Measurements from ENCODE around the gene C1orf87. TPM values are rescaled to one million over a fixed set of nuclear protein-coding genes. Genes with fewer than 3 reads are reported as not detected.

C1orf87 gene
- total RNA-seq, 1 experiment from 2014 or later, result not detected

- no peaks in the 10 kb centered on the region for H3K9me3 ChIP-seq
- Mint-ChIP-seq H3K27me3 (ENCODE audit: insufficient read depth, unreplicated experiment) (peaks cover 9% of the 10 kb centered on the region), H3K4me3 (ENCODE audit: unreplicated experiment) (no peak overlapping the region), H3K27ac (ENCODE audit: unreplicated experiment) (no peak overlapping the region), H3K9me3 (ENCODE audit: unreplicated experiment) (no peaks in the 10 kb centered on the region), H3K36me3 (ENCODE audit: insufficient read depth, unreplicated experiment) (no peaks in the 10 kb centered on the region), H3K4me1 (ENCODE audit: low read depth, unreplicated experiment) (no peaks in the 10 kb centered on the region)
- no peak overlapping the region for H3K4me3 ChIP-seq (ENCODE audit: low read depth, low read length)
- DNase-seq, result no peak
- H3K36me3 ChIP-seq (ENCODE audit: control insufficient read depth, insufficient read depth, low read length), result no peaks in the 10 kb centered on the region
- ChIA-PET POLR2A (no interaction called here), CTCF (no interaction called here)
- BruUV-seq (replicated peaks), result no TSS peak
- no peaks in the 10 kb centered on the region for H3K27me3 ChIP-seq (replicated peaks; ENCODE audit: control insufficient read depth, insufficient read depth, low read length)
- TF ChIP-seq CTCF (IDR thresholded peaks at IDR 0.05; ENCODE audit: insufficient read depth in 1 of 2, low read depth in 1 of 2, low read length in 1 of 2, severe bottlenecking in 1 of 2, unreplicated experiment in 1 of 2), result no peak
- intact Hi-C loops (cut with micrococcal nuclease; ENCODE audit: unreplicated experiment), result no loop called here
- no peaks in the 10 kb centered on the region for H3K4me1 ChIP-seq
Measured at GRCh38 chr1:60113596-60113995, 40.0 kb upstream of the C1orf87 start.

GRCh38 chr1:60113028-60113427 is 39.5 kb upstream of the C1orf87 start:
- Mint-ChIP-seq H3K4me3 (ENCODE audit: unreplicated experiment) (no peak overlapping the region), H3K4me1 (ENCODE audit: low read depth, unreplicated experiment) (no peaks in the 10 kb centered on the region), H3K36me3 (ENCODE audit: insufficient read depth, unreplicated experiment) (no peaks in the 10 kb centered on the region), H3K9me3 (ENCODE audit: unreplicated experiment) (no peaks in the 10 kb centered on the region), H3K27me3 (ENCODE audit: insufficient read depth, unreplicated experiment) (peaks cover 9% of the 10 kb centered on the region), H3K27ac (ENCODE audit: unreplicated experiment) (no peak overlapping the region)
- intact Hi-C loops (cut with micrococcal nuclease; ENCODE audit: unreplicated experiment), result no loop called here
- H3K36me3 ChIP-seq (ENCODE audit: control insufficient read depth, insufficient read depth, low read length), result no peaks in the 10 kb centered on the region
- H3K4me1 ChIP-seq, result no peaks in the 10 kb centered on the region
- no peaks in the 10 kb centered on the region for H3K27me3 ChIP-seq (replicated peaks; ENCODE audit: control insufficient read depth, insufficient read depth, low read length)
- H3K4me3 ChIP-seq (ENCODE audit: low read depth, low read length), result no peak overlapping the region
- H3K9me3 ChIP-seq, result no peaks in the 10 kb centered on the region
- no TSS peak for BruUV-seq (replicated peaks)
- ChIA-PET POLR2A (no interaction called here), CTCF (no interaction called here)
- peak in 1 of 2 experiments; percentile 1 for DNase-seq
- TF ChIP-seq CTCF (IDR thresholded peaks at IDR 0.05; ENCODE audit: insufficient read depth in 1 of 2, low read depth in 1 of 2, low read length in 1 of 2, severe bottlenecking in 1 of 2, unreplicated experiment in 1 of 2), result no peak

DNA sequence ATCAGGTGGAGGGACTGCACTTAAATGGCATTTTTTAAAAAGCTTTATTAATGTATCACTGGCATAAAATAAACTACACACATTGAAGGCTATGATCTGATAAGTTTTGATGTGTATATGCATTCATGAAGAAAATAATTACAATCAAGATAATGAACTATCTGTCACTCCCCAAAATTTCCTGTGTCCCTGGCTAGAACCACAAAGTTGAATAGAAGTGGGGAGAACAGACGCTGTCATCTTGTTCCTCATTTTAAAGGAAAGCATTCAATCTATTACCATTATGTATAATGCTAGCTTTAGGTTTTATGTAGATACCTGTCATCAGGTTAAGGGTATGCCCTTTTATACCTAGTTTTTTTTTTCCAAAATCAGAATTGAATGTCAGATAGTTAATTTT is 38.1 kb upstream of the C1orf87 start:
- H3K9me3 ChIP-seq, result no peaks in the 10 kb centered on the region
- CTCF ChIA-PET, result no interaction called here
- Mint-ChIP-seq H3K9me3 (ENCODE audit: unreplicated experiment) (no peaks in the 10 kb centered on the region), H3K4me3 (ENCODE audit: unreplicated experiment) (no peak overlapping the region), H3K27ac (ENCODE audit: unreplicated experiment) (no peak overlapping the region), H3K27me3 (ENCODE audit: insufficient read depth, unreplicated experiment) (peaks cover 9% of the 10 kb centered on the region), H3K4me1 (ENCODE audit: low read depth, unreplicated experiment) (no peaks in the 10 kb centered on the region), H3K36me3 (ENCODE audit: insufficient read depth, unreplicated experiment) (no peaks in the 10 kb centered on the region)
- no peak overlapping the region for H3K4me3 ChIP-seq (ENCODE audit: low read depth, low read length)
- H3K4me1 ChIP-seq, result no peaks in the 10 kb centered on the region
- no peaks in the 10 kb centered on the region for H3K27me3 ChIP-seq (replicated peaks; ENCODE audit: control insufficient read depth, insufficient read depth, low read length)
- BruUV-seq (replicated peaks), result no TSS peak
- no peaks in the 10 kb centered on the region for H3K36me3 ChIP-seq (ENCODE audit: control insufficient read depth, insufficient read depth, low read length)
- intact Hi-C loops (cut with micrococcal nuclease; ENCODE audit: unreplicated experiment), result no loop called here
- no peak for DNase-seq
- POLR2A ChIA-PET, result no interaction called here
- no peak for TF ChIP-seq CTCF (IDR thresholded peaks at IDR 0.05; ENCODE audit: insufficient read depth in 1 of 2, low read depth in 1 of 2, low read length in 1 of 2, severe bottlenecking in 1 of 2, unreplicated experiment in 1 of 2)

All from Caco-2 (cell line).